ENCODE measurements around the gene NEDD4L.
"Not testable (repeated sequence)": the region's sequence is repeated elsewhere in the genome, so short reads cannot be mapped to it uniquely, and the experiment has no call there.

GRCh38 chr18:57996894-57997293 is 47.1 kb upstream of the NEDD4L start:
- TF ChIP-seq ZNF19 (tag by site-specific recombination; IDR thresholded peaks at IDR 0.05; ENCODE audit: low read depth); ZNF138 (tag by site-specific recombination; IDR thresholded peaks at IDR 0.05; ENCODE audit: borderline replicate concordance); CTCF (tag by site-specific recombination; IDR thresholded peaks at IDR 0.05); MEIS1 (CRISPR knock-in tag; IDR thresholded peaks at IDR 0.05; ENCODE audit: borderline replicate concordance); ZSCAN23 (tag by site-specific recombination; IDR thresholded peaks at IDR 0.05): not testable (repeated sequence)
